Muscle of arm (tissue), 12 donors: ENCODE data around the gene SP140L. TPM values are rescaled to one million over a fixed set of nuclear protein-coding genes. Genes with fewer than 3 reads are reported as not detected.
"Not testable (repeated sequence)": the region's sequence is repeated elsewhere in the genome, so short reads cannot be mapped to it uniquely, and the experiment has no call there.

ENCODE experiments used
- DNase-seq: peaks from one replicate; pipeline ENCODE4 v3.0.0-alpha.2; 2013
- polyA plus RNA-seq, 12 donors: library from polyadenylated mRNA; unstranded; fragments of 120-200 nt; gene quantifications; one replicate each; pipeline ENCODE4 v1.2.1, GENCODE V29; 2013; ENCODE audit not compliant: insufficient read length in 12 of 12

The SP140L gene
- polyA plus RNA-seq, 12 donors: 3.7 to 12.4 (median 7.1) TPM; not detected in 1

GRCh38 chr2:230360028-230360427, 33.0 kb downstream of the SP140L start:
- DNase-seq: no peak

GRCh38 chr2:230362030-230362691, 35.2 kb downstream of the SP140L start:
- no peak for DNase-seq

- DNase-seq: no peak
Measured at GRCh38 chr2:230382108-230382507, 55.1 kb downstream of the SP140L start.

GRCh38 chr2:230383453-230383852, 56.5 kb downstream of the SP140L start:
- no peak for DNase-seq

- DNase-seq: no peak
Measured at GRCh38 chr2:230384986-230385385, 58.0 kb downstream of the SP140L start.

GRCh38 chr2:230394301-230394700, 67.3 kb downstream of the SP140L start:
- no peak for DNase-seq

GRCh38 chr2:230398698-230399097, 71.7 kb downstream of the SP140L start:
- DNase-seq: not testable (repeated sequence)

GRCh38 chr2:230400041-230400440, 73.0 kb downstream of the SP140L start:
- no peak for DNase-seq

GRCh38 chr2:230400454-230400853, 73.5 kb downstream of the SP140L start:
- DNase-seq: no peak

GRCh38 chr2:230401026-230401425, 74.0 kb downstream of the SP140L start:
- not testable (repeated sequence) for DNase-seq

- DNase-seq: no peak
Measured at GRCh38 chr2:230403746-230404145, 76.8 kb downstream of the SP140L start.

GRCh38 chr2:230405824-230406223, 78.8 kb downstream of the SP140L start:
- DNase-seq: no peak

GRCh38 chr2:230408244-230408842, 81.3 kb downstream of the SP140L start:
- DNase-seq: no peak

GRCh38 chr2:230409316-230409715, 82.3 kb downstream of the SP140L start:
- DNase-seq: not testable (repeated sequence)

- DNase-seq: no peak
Measured at GRCh38 chr2:230410263-230410662, 83.3 kb downstream of the SP140L start.

GRCh38 chr2:230410861-230411569, 84.0 kb downstream of the SP140L start:
- no peak for DNase-seq

GRCh38 chr2:230411570-230412370, 84.8 kb downstream of the SP140L start:
- DNase-seq: peak; percentile 68

- no peak for DNase-seq
Measured at GRCh38 chr2:230412371-230412711, 85.3 kb downstream of the SP140L start.

- no peak for DNase-seq
Measured at GRCh38 chr2:230412846-230413245, 85.9 kb downstream of the SP140L start.

- no peak for DNase-seq
Measured at GRCh38 chr2:230413479-230413878, 86.5 kb downstream of the SP140L start.

- DNase-seq: no peak
Measured at GRCh38 chr2:230414302-230414701, 87.3 kb downstream of the SP140L start.

GRCh38 chr2:230416061-230416721, 89.2 kb downstream of the SP140L start, which contains the start of gene SP100:
TSS of gene SP100 (plus strand) at chr2:230416201. CDS start at chr2:230416297, 96 bp downstream.
- peak; percentile 70 for DNase-seq
